ENCODE results near the gene PTPRF.

GRCh38 chr1:43577655-43578542 is 47.2 kb downstream of the PTPRF start:
- TF ChIP-seq SIN3A (IDR thresholded peaks at IDR 0.05; ENCODE audit: borderline replicate concordance, insufficient read depth, low read length), result no peak
- TF ChIP-seq TAF1 (IDR thresholded peaks at IDR 0.05; ENCODE audit: borderline replicate concordance, insufficient read depth, low read length), result no peak
- no peak for TF ChIP-seq POLR2AphosphoS5 (IDR thresholded peaks at IDR 0.05; ENCODE audit: low read depth, low read length)
- TF ChIP-seq, protein P1, sequence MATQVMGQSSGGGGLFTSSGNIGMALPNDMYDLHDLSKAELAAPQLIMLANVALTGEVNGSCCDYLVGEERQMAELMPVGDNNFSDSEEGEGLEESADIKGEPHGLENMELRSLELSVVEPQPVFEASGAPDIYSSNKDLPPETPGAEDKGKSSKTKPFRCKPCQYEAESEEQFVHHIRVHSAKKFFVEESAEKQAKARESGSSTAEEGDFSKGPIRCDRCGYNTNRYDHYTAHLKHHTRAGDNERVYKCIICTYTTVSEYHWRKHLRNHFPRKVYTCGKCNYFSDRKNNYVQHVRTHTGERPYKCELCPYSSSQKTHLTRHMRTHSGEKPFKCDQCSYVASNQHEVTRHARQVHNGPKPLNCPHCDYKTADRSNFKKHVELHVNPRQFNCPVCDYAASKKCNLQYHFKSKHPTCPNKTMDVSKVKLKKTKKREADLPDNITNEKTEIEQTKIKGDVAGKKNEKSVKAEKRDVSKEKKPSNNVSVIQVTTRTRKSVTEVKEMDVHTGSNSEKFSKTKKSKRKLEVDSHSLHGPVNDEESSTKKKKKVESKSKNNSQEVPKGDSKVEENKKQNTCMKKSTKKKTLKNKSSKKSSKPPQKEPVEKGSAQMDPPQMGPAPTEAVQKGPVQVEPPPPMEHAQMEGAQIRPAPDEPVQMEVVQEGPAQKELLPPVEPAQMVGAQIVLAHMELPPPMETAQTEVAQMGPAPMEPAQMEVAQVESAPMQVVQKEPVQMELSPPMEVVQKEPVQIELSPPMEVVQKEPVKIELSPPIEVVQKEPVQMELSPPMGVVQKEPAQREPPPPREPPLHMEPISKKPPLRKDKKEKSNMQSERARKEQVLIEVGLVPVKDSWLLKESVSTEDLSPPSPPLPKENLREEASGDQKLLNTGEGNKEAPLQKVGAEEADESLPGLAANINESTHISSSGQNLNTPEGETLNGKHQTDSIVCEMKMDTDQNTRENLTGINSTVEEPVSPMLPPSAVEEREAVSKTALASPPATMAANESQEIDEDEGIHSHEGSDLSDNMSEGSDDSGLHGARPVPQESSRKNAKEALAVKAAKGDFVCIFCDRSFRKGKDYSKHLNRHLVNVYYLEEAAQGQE (IDR thresholded peaks at IDR 0.05; ENCODE audit: insufficient read depth in 1 of 2, low read depth in 2 of 2, low read length in 2 of 2), result no peak

Data from PFSK-1 (cell line).